ENCODE data around the gene LRRC8C.
"Not testable (repeated sequence)": the region's sequence is repeated elsewhere in the genome, so short reads cannot be mapped to it uniquely, and the experiment has no call there.

LRRC8C gene

GRCh38 chr1:89704014-89704413 lies 71.1 kb downstream of the LRRC8C start:
- DNase-seq (ENCODE audit: low read depth) = no peak

GRCh38 chr1:89704885-89705284 lies 72.0 kb downstream of the LRRC8C start:
- DNase-seq (ENCODE audit: low read depth) = not testable (repeated sequence)

- DNase-seq (ENCODE audit: low read depth) = no peak
Observed at GRCh38 chr1:89705901-89706699, 73.2 kb downstream of the LRRC8C start.

- no peak for DNase-seq (ENCODE audit: low read depth)
Observed at GRCh38 chr1:89706700-89707012, 73.7 kb downstream of the LRRC8C start.

GRCh38 chr1:89708751-89709375 lies 75.9 kb downstream of the LRRC8C start:
- no peak for DNase-seq (ENCODE audit: low read depth)

- DNase-seq (ENCODE audit: low read depth) = no peak
Observed at GRCh38 chr1:89710498-89711139, 77.7 kb downstream of the LRRC8C start.

GRCh38 chr1:89711140-89711778 lies 78.3 kb downstream of the LRRC8C start:
- DNase-seq (ENCODE audit: low read depth) = no peak

- no peak for DNase-seq (ENCODE audit: low read depth)
Observed at GRCh38 chr1:89712420-89712819, 79.5 kb downstream of the LRRC8C start.

- no peak for DNase-seq (ENCODE audit: low read depth)
Observed at GRCh38 chr1:89715677-89716076, 82.8 kb downstream of the LRRC8C start.

GRCh38 chr1:89719502-89720306 lies 86.8 kb downstream of the LRRC8C start:
- DNase-seq (ENCODE audit: low read depth) = peak; percentile 17

- no peak for DNase-seq (ENCODE audit: low read depth)
Observed at GRCh38 chr1:89720839-89721238, 87.9 kb downstream of the LRRC8C start.

GRCh38 chr1:89721351-89721750 lies 88.4 kb downstream of the LRRC8C start:
- DNase-seq (ENCODE audit: low read depth) = peak; percentile 80

- DNase-seq (ENCODE audit: low read depth) = no peak
Observed at GRCh38 chr1:89723144-89723543, 90.2 kb downstream of the LRRC8C start.

GRCh38 chr1:89723863-89724262 lies 90.9 kb downstream of the LRRC8C start:
- no peak for DNase-seq (ENCODE audit: low read depth)

- peak; percentile 84 for DNase-seq (ENCODE audit: low read depth)
Observed at GRCh38 chr1:89724369-89725010, 91.6 kb downstream of the LRRC8C start.

- peak; percentile 64 for DNase-seq (ENCODE audit: low read depth)
Observed at GRCh38 chr1:89725011-89725370, 92.1 kb downstream of the LRRC8C start.

- DNase-seq (ENCODE audit: low read depth) = no peak
Observed at GRCh38 chr1:89725631-89726030, 92.7 kb downstream of the LRRC8C start.

GRCh38 chr1:89727517-89728312 lies 94.8 kb downstream of the LRRC8C start:
- no peak for DNase-seq (ENCODE audit: low read depth)

- no peak for DNase-seq (ENCODE audit: low read depth)
Observed at GRCh38 chr1:89728381-89728780, 95.5 kb downstream of the LRRC8C start.

- no peak for DNase-seq (ENCODE audit: low read depth)
Observed at GRCh38 chr1:89732206-89732605, 99.3 kb downstream of the LRRC8C start.
